Mucosa of descending colon (tissue), 3 donors: ENCODE results near the gene TTC33. TPM values are rescaled to one million over a fixed set of nuclear protein-coding genes. Genes with fewer than 3 reads are reported as not detected.
A peak's percentile ranks its signal among the peaks of the same experiment; 100 is the strongest.
"Not testable (repeated sequence)": the region's sequence is repeated elsewhere in the genome, so short reads cannot be mapped to it uniquely, and the experiment has no call there.

Experiments used
- ATAC-seq: fragments of 200-7000 bp; cut with Tn5 transposase; one replicate; pipeline ENCODE4 v1.9.1; 2020; ENCODE audit warnings: mild to moderate bottlenecking, moderate library complexity
- DNase-seq, 3 donors: peaks; one replicate each; pipeline ENCODE4 v3.0.0-alpha.2; 2020
- H3K36me3 ChIP-seq: fragments of 200-600 bp; one replicate; pipeline ENCODE4 v1.8.0; 2021; ENCODE audit warnings: low read depth, mild to moderate bottlenecking
- H3K4me1 ChIP-seq: fragments of 200-600 bp; one replicate; pipeline ENCODE4 v1.8.0; 2021; ENCODE audit warnings: low read depth, mild to moderate bottlenecking
- H3K4me3 ChIP-seq: fragments of 200-600 bp; one replicate; pipeline ENCODE4 v1.8.0; 2021; ENCODE audit warnings: mild to moderate bottlenecking
- H3K9me3 ChIP-seq: fragments of 200-600 bp; one replicate; pipeline ENCODE4 v1.8.0; 2021; ENCODE audit warnings: mild to moderate bottlenecking
- intact Hi-C, 2 donors: fragments of 100-400 bp; cut with DNase I in 1 of 2; cut with micrococcal nuclease in 1 of 2; formaldehyde crosslinking; loops; one replicate each; pipeline versions ENCODE4 v1.11.0 to v1.11.1; 2022; cut with DNase I, micrococcal nuclease
- total RNA-seq, 3 donors: library from RNA; stranded (reverse); fragmentation: NEBNext Ultra II Directional in 2 of 3; extraction: Animal tissue kit (Norgen Biotek cat#: 25700) in 2 of 3; gene quantifications; one replicate each; pipeline versions ENCODE4 v1.2.1 to v1.2.4, GENCODE V29; 2021 to 2023
- TF ChIP-seq, protein P1 (sequence below): fragments of 200-600 bp; IDR thresholded peaks from one replicate; pipeline ENCODE4 v1.8.0; 2022; ENCODE audit warnings: antibody characterized with exemption, mild to moderate bottlenecking
- donor health status: DM: no; HTN: no; CAD: no; lungs with moderate emphysema.
- donor health status: DM: no; HTN: no; CAD: no.
- donor health status: DM: no; HTN: yes; CAD: no.

The TTC33 gene
- total RNA-seq, 3 donors from 2014 or later: 15.1 to 22.6 (median 17.2) TPM

DNA sequence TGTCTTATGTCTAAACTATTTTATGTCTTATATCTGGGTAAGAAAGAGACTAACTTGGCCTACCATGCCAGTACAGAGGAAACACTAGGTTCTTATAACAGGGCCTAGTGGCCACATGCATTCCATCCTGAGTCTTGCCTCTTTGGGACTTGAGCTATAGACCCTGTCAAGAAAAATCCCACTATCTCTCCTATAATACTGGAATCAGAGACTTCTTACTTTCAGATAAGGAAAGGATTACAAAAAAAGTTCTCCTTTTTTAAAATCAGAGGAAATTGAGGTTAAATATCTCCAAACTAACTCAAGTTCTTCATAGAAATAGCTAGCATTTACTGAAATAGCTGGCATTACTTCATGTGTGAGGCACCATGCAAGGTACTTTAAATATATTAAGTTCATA, 41.8 kb downstream of the TTC33 start:
- TF ChIP-seq, protein P1, sequence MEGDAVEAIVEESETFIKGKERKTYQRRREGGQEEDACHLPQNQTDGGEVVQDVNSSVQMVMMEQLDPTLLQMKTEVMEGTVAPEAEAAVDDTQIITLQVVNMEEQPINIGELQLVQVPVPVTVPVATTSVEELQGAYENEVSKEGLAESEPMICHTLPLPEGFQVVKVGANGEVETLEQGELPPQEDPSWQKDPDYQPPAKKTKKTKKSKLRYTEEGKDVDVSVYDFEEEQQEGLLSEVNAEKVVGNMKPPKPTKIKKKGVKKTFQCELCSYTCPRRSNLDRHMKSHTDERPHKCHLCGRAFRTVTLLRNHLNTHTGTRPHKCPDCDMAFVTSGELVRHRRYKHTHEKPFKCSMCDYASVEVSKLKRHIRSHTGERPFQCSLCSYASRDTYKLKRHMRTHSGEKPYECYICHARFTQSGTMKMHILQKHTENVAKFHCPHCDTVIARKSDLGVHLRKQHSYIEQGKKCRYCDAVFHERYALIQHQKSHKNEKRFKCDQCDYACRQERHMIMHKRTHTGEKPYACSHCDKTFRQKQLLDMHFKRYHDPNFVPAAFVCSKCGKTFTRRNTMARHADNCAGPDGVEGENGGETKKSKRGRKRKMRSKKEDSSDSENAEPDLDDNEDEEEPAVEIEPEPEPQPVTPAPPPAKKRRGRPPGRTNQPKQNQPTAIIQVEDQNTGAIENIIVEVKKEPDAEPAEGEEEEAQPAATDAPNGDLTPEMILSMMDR: no peak
- intact Hi-C loops: no loop called here
- no peak overlapping the region for H3K4me3 ChIP-seq

DNA sequence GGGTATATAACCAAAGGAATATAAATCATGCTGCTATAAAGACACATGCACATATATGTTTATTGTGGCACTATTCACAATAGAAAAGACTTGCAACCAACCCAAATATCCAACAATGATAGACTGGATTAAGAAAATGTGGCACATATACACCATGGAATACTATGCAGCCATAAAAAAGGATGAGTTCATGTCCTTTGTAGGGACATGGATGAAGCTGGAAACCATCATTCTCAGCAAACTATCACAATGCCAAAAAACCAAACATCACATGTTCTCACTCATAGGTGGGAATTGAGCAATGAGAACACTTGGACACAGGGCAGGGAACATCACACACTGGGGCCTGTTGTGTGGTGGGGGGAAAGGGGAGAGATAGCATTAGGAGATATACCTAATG, 45.2 kb downstream of the TTC33 start:
- intact Hi-C loops, H3K36me3 ChIP-seq, H3K4me1 ChIP-seq, DNase-seq, H3K9me3 ChIP-seq, ATAC-seq, H3K4me3 ChIP-seq: not testable (repeated sequence)

More for the DNA sequence above, 41.8 kb downstream of the TTC33 start:
- peaks cover 3% of the 10 kb centered on the region for H3K4me1 ChIP-seq
- DNase-seq (no peak), ATAC-seq (no peak)
- H3K36me3 ChIP-seq: no peaks in the 10 kb centered on the region
- no peaks in the 10 kb centered on the region for H3K9me3 ChIP-seq

DNA sequence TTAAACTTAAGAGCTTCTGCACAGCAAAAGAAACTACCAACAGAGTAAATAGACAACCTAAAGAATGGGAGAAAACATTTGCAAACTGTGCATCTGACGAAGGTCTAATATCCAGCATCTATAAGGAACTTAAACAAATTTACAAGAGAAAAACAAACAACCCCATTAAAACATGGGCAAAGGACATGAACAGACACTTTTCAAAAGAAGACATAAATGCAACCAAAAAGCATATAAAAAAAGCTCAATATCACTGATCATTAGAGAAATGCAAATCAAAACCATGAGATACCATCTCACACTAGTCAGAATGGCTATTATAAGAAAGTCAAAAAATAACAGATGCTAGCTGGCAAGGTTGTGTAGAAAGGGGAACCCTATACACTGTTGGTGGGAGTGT, 50.3 kb downstream of the TTC33 start:
- ATAC-seq, intact Hi-C loops, H3K36me3 ChIP-seq, H3K4me3 ChIP-seq, H3K4me1 ChIP-seq, DNase-seq: not testable (repeated sequence)
- peaks cover 38% of the 10 kb centered on the region for H3K9me3 ChIP-seq

DNA sequence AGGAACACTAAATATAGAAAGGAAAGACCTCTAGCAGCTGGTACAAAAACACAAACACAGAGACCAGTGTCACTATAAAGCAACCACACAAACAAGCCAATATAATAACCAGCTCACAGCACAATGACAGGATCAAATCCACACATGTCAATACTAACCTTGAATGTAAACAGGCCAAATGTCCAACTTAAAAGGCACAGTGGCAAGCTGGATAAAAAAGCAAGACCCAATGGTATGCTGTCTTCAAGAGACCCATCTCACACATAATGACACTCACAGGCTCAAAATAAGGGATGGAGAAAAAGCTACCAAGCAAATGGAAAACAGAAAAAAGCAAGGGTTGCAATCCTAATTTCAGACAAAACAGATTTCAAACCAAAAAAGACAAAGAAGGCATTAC, 53.7 kb downstream of the TTC33 start:
- intact Hi-C loops, ATAC-seq, H3K4me1 ChIP-seq, H3K4me3 ChIP-seq, H3K36me3 ChIP-seq, DNase-seq: not testable (repeated sequence)
- H3K9me3 ChIP-seq: peaks cover 38% of the 10 kb centered on the region

DNA sequence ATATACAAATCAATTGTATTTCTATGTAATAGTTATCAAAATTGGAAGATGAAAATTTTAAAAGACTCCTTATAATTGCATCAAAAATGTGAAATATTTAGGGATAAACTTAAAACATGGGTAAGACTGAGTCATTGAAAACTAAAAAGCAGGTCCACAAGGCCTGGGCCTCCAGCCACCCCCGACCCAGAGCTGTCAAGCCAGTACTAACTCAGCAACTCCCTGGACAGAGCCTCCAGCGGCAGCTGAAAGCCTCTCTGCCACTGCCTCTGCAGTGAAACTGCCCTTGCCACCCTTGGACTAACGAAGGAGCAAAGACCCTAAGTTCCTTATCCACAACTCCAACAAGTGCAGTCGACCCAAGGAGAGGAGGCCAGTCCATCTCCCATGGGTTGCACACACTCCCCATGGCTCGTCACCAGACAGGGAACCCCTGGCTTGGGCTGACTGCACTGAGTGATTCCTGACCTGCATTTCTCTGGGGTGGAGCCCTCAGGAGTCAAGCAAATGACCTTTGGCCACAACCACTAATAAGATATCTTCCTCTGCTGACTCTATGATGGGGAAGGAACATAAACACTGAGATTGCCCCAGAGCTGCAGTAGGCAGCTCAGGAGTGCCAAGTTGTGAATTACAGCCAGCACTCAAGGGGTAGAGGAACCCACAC, 55.5 kb downstream of the TTC33 start:
- no peak overlapping the region for H3K4me3 ChIP-seq
- TF ChIP-seq, protein P1: no peak
- intact Hi-C loops: no loop called here
- H3K36me3 ChIP-seq: no peaks in the 10 kb centered on the region
- H3K4me1 ChIP-seq: no peaks in the 10 kb centered on the region
- DNase-seq (no peak), ATAC-seq (peak; percentile 88)
- H3K9me3 ChIP-seq: peaks cover 29% of the 10 kb centered on the region

DNA sequence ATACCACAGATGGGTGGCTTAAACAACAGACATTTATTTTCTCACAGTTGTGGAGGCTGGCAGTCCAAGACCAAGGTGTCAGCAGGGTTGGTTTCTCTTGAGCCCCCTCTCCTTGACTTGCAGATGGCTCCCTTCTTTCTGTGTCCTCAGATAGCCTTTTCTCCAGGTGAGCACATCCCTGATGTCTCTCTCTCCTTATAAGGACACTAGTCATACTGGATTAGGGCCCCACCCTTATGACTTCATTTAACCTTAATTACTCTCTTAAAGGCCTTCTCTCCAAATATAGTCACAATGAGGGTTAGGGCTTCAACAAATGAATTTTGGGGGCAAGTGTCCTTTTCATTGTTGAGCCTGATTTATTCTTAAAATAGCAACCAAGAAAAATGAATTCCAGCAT, 61.3 kb downstream of the TTC33 start:
- H3K4me3 ChIP-seq: no peak overlapping the region
- no peaks in the 10 kb centered on the region for H3K9me3 ChIP-seq
- TF ChIP-seq, protein P1: no peak
- peak; percentile 60 for ATAC-seq
- H3K36me3 ChIP-seq: peaks cover 9% of the 10 kb centered on the region
- no peak for DNase-seq
- intact Hi-C loops: no loop called here
- H3K4me1 ChIP-seq: peaks cover 12% of the 10 kb centered on the region

DNA sequence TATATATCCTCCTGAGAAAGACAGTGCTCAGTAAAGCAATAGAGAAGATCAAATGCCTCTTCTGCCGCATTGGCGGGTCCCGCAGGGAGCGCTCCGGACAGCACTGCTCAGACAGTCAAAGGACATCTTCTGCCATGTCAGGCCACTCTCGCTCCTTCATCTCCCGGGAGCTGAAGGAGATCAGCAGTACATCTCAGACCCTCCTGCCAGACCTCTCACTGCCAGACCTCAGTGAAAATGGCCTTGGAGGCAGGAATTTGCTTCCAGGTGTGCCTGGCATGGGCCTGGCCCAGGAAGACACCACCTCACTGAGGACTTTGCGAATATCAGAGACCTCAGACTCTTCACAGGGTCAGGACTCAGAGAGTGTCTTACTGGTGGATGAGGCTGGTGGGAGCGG, 63.9 kb downstream of the TTC33 start:
- Histone ChIP-seq H3K9me3 (no peaks in the 10 kb centered on the region), H3K36me3 (peaks cover 9% of the 10 kb centered on the region), H3K4me1 (peaks cover 19% of the 10 kb centered on the region), H3K4me3 (no peak overlapping the region)
- ATAC-seq (no peak), DNase-seq (no peak)
- TF ChIP-seq, protein P1: no peak
- intact Hi-C loops: no loop called here
